Left renal cortex interstitium (tissue), 4 donors: Measurements from ENCODE around the gene SH3PXD2A. TPM values are rescaled to one million over a fixed set of nuclear protein-coding genes. Genes with fewer than 3 reads are reported as not detected.
"Not testable (repeated sequence)": the region's sequence is repeated elsewhere in the genome, so short reads cannot be mapped to it uniquely, and the experiment has no call there.

ENCODE experiments used
- DNase-seq, 4 donors: peaks; one replicate each; pipeline ENCODE4 v3.0.0-alpha.2; 2013; ENCODE audit warnings: low read depth in 4 of 4, low spot score in 2 of 4, missing footprints in 1 of 4
- polyA plus RNA-seq, 4 donors: library from polyadenylated mRNA; unstranded; fragments of 120-200 nt; gene quantifications; one replicate each; pipeline ENCODE4 v1.2.1, GENCODE V29; 2013; ENCODE audit not compliant: insufficient read length in 4 of 4

SH3PXD2A gene
- polyA plus RNA-seq, 4 donors = 27.6 to 35.5 (median 29.4) TPM

GRCh38 chr10:103618575-103619423 is 236.6 kb downstream of the SH3PXD2A start:
- DNase-seq = no peak

- no peak for DNase-seq
Observed at GRCh38 chr10:103617602-103618385, 237.6 kb downstream of the SH3PXD2A start.

DNA sequence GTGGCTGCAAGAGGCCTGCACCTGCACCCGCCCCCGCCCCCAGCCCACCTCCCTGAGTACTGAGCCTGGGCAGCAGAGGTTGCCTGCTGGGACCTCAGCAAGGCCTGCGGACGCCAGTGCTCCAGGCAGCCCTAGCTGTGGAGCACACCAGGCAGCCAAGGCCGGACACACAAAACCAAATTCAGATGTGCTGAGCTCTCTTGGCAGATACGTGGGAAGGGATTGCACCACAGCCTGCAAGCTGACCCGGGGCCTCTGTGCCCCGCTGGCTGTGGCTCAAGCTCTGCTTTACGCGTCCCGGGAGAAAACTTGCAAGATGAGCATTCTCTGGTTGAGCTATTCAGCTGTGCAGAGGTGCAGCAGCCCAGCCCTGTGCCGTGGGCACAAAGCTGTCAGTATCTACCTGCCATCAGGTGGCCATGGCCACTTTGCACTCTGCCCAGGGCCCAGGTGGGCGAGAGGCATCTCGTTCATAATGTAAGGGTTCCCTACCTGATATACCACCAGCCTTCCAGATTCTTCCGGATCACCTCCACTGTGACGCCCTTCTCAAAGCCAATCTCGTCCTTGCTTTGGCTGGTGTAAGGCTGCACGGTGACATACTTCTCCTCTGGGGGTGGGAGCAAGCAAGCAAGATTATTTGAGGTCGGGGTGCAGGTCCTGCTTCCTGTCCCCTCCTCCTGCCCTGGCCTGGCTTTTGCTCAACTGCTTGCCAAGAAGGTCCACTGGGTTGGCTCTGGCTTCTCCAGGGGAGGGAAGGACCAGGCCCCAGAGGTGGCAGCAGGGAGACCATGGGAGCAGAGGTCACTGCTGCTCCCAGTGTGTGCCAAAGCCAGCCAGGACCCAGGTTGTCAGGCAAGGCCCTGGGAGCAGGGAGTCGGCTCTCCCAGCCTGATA is 238.4 kb downstream of the SH3PXD2A start:
- no peak for DNase-seq

DNA sequence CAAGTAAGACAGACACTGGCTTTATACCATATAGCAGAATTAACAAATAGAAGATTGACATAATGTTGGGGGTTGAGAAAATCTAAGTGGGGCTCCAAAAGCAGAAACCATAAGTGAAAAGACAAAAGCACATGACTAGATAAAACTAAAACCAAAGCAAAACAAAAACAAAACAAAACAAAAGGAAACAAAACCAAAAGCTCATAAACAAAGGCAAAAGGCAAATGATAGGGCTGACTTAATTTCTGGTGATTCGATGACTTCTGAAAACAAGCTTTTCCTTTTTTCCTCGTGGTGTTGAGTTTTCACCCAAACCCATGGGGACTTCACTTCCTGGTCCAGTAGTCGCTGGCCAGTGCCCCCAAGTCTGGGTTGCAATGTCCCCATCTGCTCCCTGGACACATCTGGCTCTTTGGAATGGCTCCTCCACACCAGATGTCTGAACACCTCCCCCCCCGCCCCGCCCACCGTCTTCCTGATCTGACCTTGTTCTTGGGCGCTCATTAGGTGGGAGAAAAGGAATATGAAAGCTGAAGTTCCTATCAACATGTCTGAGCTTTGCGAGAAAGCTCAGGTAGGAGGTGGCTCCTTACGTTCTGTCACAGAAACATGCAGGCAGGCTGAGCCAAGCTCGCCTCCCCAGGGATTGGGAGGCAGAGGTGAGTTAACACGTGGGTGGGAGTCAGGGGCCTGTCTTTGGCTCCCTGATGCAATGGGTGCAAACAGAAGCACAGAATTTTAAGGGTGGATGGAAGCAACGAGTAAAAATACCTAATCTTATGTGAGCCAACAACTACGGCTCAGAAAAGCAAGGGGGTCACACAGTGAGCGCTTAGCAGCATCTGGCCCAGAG is 240.8 kb downstream of the SH3PXD2A start:
- DNase-seq = no peak

- no peak for DNase-seq
Observed at GRCh38 chr10:103613616-103614015, 241.8 kb downstream of the SH3PXD2A start.

- no peak for DNase-seq
Observed at GRCh38 chr10:103612462-103613365, 242.7 kb downstream of the SH3PXD2A start.

- DNase-seq = no peak
Observed at GRCh38 chr10:103610921-103611511, 244.4 kb downstream of the SH3PXD2A start.

GRCh38 chr10:103610083-103610472 is 245.3 kb downstream of the SH3PXD2A start:
- DNase-seq = no peak

GRCh38 chr10:103609231-103610082 is 245.9 kb downstream of the SH3PXD2A start:
- DNase-seq = no peak

- not testable (repeated sequence) for DNase-seq
Observed at GRCh38 chr10:103608056-103608455, 247.3 kb downstream of the SH3PXD2A start.

- DNase-seq = not testable (repeated sequence)
Observed at GRCh38 chr10:103607051-103607450, 248.3 kb downstream of the SH3PXD2A start.

DNA sequence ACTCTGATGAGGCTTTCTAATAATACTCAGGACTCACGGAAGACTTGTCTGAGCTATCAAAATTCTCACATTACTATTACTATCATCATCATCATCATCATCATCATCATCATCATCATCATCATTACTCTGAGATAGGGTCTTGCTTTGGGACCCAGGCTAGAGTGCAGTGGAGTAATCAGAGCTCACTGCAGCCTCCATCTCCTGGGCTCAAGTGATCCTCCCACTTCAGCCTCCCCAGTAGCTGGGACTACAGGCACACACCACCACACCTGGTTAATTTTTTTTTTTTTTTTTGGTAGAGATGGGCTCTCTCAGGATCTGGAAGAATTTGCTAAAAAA is 249.3 kb downstream of the SH3PXD2A start:
- DNase-seq = not testable (repeated sequence)

DNA sequence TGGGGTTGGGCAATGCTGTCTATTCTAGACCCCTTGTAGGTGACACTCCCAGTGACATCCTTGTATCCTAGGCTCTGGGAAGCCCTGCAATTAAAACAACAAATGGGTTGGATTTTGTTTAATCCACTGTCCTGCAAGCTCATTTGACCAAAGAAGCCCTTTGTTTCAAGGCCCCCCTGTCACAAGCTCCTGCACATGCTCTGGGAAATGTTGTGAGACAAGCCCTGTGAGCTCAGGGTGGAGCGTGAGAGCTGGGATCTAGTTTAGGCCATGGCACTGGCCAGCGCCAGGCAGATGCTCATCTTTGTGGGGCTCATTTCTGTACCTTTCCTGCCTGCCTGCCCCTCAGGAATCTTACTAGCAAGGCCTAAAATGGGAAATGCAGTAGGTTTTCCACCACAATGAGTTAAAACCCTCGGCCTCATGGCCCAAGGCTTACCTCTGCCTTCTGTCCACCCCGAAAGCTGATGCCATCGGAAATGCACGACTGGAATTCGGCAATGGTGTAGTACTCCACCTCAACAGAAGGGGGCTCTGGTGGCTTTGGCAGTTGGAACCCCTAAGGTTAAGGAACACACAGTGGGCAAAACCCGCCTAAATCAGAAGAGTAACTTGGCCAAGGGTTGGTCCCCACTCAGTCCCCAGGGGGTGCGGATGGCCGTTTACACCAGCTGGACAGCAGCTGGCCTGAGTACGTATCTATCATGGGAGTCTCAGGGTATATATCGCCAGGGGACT is 249.8 kb downstream of the SH3PXD2A start:
- no peak for DNase-seq

DNA sequence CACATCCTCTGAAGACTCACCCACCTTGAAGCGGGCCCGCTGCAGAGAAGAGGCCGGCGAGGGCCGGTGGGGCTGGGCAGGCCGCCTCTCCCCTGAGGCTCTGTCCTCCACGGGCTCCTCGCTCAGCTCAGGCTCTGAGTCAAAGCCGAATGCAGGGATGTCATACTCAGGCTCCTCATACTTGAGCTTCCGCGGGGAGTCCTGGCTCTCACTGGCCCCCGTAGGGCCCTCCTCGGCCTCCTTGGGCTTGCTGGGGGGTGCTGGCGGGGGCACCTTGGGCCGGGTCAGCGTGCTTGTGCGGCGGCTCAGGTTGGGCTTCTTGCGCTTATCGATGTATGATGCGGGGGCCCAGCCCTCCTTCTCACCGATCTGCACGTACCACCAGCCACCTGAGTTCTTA is 252.0 kb downstream of the SH3PXD2A start:
- no peak for DNase-seq

GRCh38 chr10:103602852-103603155 is 252.6 kb downstream of the SH3PXD2A start:
- no peak for DNase-seq

GRCh38 chr10:103602028-103602851 is 253.1 kb downstream of the SH3PXD2A start:
- DNase-seq = no peak
